ENCODE data around the gene GNL2.
A peak's percentile ranks its signal among the peaks of the same experiment; 100 is the strongest.

The GNL2 gene

GRCh38 chr1:37595440-37596181 lies at the start of gene GNL2:
GNL2 (minus strand) TSS chr1:37595937; CDS start chr1:37595822, 115 bp downstream.
- peak; percentile 90 to 92 for DNase-seq (ENCODE audit: low read depth in 1 of 2, low spot score in 1 of 2)

- no peak for DNase-seq (ENCODE audit: low read depth in 1 of 2, low spot score in 1 of 2)
These were observed 45.3 kb upstream of the GNL2 start for GRCh38 chr1:37641059-37641458.

- DNase-seq (ENCODE audit: low read depth in 1 of 2, low spot score in 1 of 2) = no peak
These were observed 40.7 kb upstream of the GNL2 start for GRCh38 chr1:37636435-37636834.

GRCh38 chr1:37634992-37635902 lies 39.5 kb upstream of the GNL2 start:
- no peak for DNase-seq (ENCODE audit: low read depth in 1 of 2, low spot score in 1 of 2)

- no peak for DNase-seq (ENCODE audit: low read depth in 1 of 2, low spot score in 1 of 2)
These were observed 38.7 kb upstream of the GNL2 start, which contains the start of gene RSPO1 for GRCh38 chr1:37634244-37634991. RSPO1 (minus strand) TSS chr1:37634892; CDS start chr1:37629661, 5,231 bp downstream.

- DNase-seq (ENCODE audit: low read depth in 1 of 2, low spot score in 1 of 2) = no peak
These were observed 38.2 kb upstream of the GNL2 start for GRCh38 chr1:37633938-37634243.

- DNase-seq (ENCODE audit: low read depth in 1 of 2, low spot score in 1 of 2) = no peak
These were observed 37.6 kb upstream of the GNL2 start for GRCh38 chr1:37633040-37633937.

GRCh38 chr1:37631036-37631435 lies 35.3 kb upstream of the GNL2 start:
- no peak for DNase-seq (ENCODE audit: low read depth in 1 of 2, low spot score in 1 of 2)

- DNase-seq (ENCODE audit: low read depth in 1 of 2, low spot score in 1 of 2) = no peak
These were observed 34.8 kb upstream of the GNL2 start for GRCh38 chr1:37630426-37631028.

GRCh38 chr1:37629726-37630425 lies 34.1 kb upstream of the GNL2 start:
- DNase-seq (ENCODE audit: low read depth in 1 of 2, low spot score in 1 of 2) = no peak

- no peak for DNase-seq (ENCODE audit: low read depth in 1 of 2, low spot score in 1 of 2)
These were observed 33.3 kb upstream of the GNL2 start for GRCh38 chr1:37629008-37629407.

GRCh38 chr1:37628026-37628556 lies 32.4 kb upstream of the GNL2 start:
- DNase-seq (ENCODE audit: low read depth in 1 of 2, low spot score in 1 of 2) = no peak

- no peak for DNase-seq (ENCODE audit: low read depth in 1 of 2, low spot score in 1 of 2)
These were observed 26.4 kb upstream of the GNL2 start for GRCh38 chr1:37622131-37622530.

- DNase-seq (ENCODE audit: low read depth in 1 of 2, low spot score in 1 of 2) = no peak
These were observed 25.7 kb upstream of the GNL2 start for GRCh38 chr1:37621326-37621870.

- no peak for DNase-seq (ENCODE audit: low read depth in 1 of 2, low spot score in 1 of 2)
These were observed 25.0 kb upstream of the GNL2 start for GRCh38 chr1:37620707-37621106.

- DNase-seq (ENCODE audit: low read depth in 1 of 2, low spot score in 1 of 2) = no peak
These were observed 20.6 kb upstream of the GNL2 start for GRCh38 chr1:37616330-37616729.

- no peak for DNase-seq (ENCODE audit: low read depth in 1 of 2, low spot score in 1 of 2)
These were observed 18.4 kb upstream of the GNL2 start for GRCh38 chr1:37614105-37614504.

- no peak for DNase-seq (ENCODE audit: low read depth in 1 of 2, low spot score in 1 of 2)
These were observed 16.4 kb upstream of the GNL2 start for GRCh38 chr1:37612186-37612585.

- DNase-seq (ENCODE audit: low read depth in 1 of 2, low spot score in 1 of 2) = no peak
These were observed 14.3 kb upstream of the GNL2 start for GRCh38 chr1:37609994-37610393.

Measured in stimulated activated CD4-positive, alpha-beta T cell treated with anti-CD3 and anti-CD28 coated beads, Interleukin-15, amount 100 ng/mL, for 1 hour (primary cell).